Hypothalamus (tissue), 51 donors: Measurements from ENCODE around the gene BABAM2.

Experiments used
- DNase-seq, 51 donors: peaks; one replicate each; lab custom pipeline; 2025; lab: John Stamatoyannopoulos, UW

Gene BABAM2

GRCh38 chr2:27906074-27906473, 15.5 kb downstream of the BABAM2 start:
- DNase-seq, result no peak

GRCh38 chr2:27907547-27907946, 17.0 kb downstream of the BABAM2 start:
- no peak for DNase-seq

DNA sequence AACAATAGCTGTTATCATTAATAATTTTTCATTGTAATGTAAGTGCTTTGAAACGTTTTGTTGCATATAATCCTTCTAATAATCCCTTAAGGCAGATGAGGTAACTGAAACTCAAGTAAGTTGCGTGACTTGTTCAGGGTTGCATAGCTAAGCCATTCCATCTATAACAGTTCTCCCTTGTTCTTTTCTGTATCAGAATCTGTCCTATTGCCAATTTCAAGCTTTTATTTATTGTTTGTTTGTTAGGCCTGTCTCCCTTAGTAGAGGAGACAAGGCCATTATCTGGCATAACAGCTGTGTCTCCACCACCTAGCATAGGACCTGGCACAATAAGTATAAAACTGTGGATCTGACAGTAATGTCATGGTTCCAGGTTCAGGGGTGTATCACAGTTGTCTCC, 19.4 kb downstream of the BABAM2 start:
- no peak for DNase-seq

DNA sequence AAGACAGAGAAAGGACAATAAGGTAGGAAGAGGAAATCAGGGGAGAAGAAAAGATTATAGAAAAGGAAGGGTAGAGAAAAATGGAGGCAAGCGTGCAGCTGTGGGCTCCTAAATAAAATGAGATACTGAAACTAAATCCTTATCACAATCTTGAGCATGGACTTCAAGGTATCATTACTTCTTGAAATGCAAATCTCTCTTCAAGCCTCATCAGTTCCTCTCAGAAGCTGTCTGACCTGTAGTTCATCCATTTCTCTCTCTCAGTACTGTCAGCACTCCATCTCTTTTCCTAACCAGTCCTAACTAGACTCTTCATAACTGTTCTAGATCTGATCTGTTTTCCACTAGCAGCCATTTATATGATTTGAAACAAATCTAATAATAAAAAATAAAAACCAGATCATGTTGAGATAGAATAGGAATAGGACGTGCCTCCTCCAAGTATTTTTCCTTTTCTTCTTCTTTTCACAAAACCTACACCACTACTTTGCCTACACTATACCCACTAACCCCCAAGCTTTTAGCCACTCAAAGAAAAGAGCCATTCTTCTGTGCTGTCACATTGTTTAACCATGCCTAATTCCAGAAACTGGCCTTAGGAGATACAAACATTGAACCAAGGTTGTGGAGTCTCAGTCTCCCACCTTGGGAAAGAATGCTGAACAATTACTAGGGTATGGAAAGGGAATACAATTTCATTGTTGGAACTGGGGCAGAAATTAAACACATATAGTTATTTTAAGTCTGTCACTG, 21.1 kb downstream of the BABAM2 start:
- DNase-seq, result no peak

GRCh38 chr2:27912512-27912911, 22.0 kb downstream of the BABAM2 start:
- DNase-seq, result no peak

- DNase-seq, result no peak
Measured at GRCh38 chr2:27914041-27914804, 23.7 kb downstream of the BABAM2 start.

GRCh38 chr2:27914805-27915175, 24.3 kb downstream of the BABAM2 start:
- DNase-seq, result no peak

- no peak for DNase-seq
Measured at GRCh38 chr2:27915191-27915590, 24.7 kb downstream of the BABAM2 start.

DNA sequence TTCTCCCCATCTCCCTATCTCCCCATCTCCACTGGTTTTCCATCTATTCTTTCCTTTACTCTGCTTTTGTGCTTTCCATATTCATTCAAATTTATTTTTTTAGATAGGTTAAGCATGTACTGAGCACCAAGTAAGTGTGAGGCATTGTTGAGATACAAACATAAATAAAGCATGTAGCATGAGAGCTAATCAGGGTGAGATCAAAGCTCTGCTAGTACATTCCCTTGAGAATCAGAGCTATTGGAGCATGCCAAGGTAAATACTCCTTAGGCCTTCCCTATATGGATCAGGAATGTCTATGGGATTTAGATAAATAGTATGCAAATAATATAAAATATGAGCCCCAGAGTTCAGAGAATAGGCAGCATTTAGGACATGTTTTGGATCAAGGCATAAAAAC, 25.3 kb downstream of the BABAM2 start:
- no peak for DNase-seq

DNA sequence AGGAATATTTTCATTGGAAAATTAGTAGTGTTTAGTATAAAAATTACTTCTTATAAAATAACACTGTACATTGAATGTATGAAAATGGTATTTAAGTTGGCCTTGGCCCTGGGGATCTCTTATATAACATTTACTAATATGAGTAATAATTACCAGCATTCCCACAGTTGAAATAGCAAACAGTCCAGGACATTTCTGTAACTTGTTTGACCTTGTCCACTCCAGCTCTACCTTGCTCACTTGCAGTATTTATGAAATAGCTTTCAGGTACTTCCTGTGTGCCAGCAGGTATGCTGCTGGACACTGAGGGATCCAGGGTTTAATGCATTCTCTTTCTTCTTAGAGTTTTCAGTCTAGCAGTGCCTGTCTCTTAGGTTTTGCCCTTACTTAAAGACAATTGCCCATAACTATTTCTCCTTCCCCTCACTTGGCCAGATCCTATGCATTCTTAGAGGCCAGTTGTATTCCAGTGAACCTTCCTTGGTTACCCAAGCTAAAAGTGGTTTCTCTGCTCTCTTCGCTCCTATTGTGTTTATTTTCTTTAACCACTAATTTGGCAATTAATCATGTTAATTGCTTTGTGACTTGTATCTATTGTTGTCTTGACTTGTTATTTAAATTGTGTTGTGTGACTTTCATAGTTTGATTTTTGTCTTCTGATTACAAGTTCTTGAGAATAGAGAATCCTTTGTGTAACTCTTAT, 25.9 kb downstream of the BABAM2 start:
- no peak for DNase-seq

DNA sequence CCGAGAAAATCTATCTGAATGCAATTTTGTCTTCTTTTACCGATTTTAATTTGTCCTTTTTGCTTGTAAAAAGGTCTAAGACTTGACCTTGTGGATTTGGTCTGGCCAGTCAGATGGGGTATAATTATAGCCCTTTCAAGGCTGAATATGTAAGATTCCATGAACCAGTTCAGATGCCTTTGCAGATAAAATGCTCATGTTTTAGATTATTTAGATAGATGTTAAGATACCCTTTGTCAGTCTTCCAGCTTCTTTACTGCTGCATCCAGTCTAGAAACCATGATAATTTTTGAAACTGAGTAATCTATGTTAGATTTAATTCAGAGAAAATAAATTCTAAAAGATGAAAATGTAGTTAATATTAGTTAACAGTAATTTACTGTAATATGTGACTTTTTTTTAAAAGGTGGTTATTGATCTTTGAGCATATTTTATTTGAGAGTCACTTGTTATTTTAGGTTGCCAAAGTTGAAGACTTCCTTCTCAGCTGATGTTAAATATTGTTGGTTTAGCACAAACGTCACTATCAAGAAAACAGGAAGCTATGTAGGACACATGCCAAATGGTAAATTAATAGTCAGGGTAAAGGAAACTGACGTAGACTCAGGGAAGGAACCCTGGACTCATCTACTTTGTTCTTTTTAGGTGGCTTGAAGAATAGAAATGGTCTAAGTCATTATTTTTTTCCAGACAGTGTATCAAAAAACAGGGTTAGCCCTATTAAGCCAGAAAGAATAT, 29.8 kb downstream of the BABAM2 start:
- DNase-seq, result no peak

DNA sequence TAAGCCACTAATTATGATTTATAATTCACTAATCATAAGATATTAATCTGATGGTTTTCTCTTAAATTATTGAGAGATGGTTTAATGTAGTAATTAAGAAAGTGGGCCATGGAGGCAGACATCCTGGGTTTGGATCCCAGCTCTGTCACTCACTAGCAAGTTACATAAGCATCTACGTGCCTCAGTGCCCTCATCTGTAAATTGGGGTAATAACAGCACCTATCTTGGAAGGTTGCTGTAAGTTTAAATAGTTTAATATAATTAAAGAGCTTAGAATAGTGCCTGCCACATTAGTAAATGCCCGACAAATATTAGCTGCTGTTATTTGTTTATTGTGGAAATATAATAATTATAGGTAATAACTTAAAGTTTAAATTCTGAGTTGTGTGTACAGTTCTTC, 30.9 kb downstream of the BABAM2 start:
- no peak for DNase-seq

DNA sequence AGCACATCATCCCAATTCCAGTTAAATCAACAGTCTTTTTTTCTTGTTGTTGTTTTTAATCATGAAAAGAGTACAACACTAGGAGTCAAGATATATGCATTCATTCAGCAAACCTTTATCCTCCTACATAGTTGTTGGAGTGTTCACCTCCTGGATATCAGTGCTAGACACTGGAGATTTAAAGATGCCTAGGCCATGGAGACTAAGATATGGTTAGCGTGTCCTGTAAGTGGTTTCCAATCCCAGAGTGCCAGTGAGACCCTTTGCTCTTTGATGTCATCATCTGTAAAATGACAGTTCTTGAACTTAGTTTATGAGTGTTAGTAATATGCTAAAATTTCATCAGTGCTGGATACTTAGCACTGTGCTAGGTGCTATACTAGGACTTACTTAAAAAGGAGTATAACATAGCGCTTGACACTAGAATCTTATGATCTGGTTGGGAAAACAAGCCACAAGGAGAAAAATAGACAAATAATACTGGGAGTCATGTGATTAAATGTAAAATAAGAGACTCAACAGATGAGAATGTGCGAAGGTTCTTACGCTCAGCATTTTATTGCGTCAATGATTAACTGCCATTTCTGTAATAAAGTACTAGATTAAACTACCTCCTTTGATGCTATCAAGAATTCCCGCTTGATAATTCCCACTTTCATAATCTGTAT, 31.5 kb downstream of the BABAM2 start:
- no peak for DNase-seq

- DNase-seq, result no peak
Measured at GRCh38 chr2:27922842-27923241, 32.3 kb downstream of the BABAM2 start.

DNA sequence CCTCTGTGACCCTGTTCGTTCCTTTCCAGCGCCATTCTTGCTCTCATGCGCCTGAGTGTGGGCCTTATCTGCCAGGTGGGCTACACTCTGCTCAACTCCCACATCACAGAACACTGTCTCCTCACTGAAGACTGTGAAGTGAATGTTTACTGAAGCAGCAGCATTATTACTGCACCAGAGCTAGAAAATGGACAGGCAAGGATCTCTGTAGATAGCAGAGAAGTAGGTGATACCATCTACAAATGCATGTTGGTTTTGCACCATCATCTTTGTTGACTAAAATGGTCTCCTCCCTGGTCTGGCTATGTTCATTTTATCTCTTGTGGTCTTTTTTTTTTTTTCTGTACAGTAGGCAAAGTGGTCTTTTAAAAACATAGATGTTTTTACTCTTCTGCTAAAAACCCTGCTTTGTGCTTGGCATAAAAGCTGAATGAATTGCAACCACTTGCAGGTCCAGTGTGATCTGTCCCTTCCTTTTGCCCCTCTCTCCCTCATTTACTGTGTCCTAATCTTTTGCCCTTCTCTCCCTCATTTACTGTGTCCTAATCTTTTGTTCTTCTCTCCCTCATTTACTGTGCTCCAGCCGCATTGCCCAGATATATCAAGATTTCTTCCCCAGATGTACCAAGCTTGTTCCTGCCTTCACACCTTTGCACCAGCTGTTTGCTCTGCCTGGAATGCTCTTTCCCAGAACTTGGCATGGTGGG, 35.4 kb downstream of the BABAM2 start:
- DNase-seq, result no peak

DNA sequence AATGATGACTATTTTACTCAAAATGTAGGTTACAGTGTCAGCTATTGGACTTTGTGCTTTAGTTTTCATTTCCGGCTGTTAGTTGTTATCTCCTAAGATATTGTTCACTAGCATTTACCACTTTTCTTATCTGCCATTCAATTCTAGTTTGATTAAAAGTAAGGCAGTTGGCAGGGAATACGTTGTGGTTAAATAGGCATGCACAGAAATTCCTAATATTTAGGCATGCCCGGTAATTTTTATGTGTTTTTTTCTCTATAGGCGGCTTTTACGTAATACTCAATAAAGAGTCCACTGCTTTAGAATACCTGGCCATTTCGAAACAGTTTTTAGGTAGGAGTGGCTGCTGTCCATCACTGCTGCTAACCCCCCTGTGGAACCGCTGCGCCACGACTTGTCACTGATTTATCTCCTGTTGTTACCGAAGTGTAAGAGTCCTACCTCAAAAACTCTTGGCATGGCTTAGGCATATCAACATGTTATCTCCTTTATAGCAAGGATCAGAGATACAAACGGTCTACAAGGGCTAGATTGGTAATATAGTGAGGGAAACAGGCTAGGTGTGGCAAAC, 39.5 kb downstream of the BABAM2 start:
- DNase-seq, result no peak

GRCh38 chr2:27931361-27931950, 40.9 kb downstream of the BABAM2 start:
- no peak for DNase-seq

DNA sequence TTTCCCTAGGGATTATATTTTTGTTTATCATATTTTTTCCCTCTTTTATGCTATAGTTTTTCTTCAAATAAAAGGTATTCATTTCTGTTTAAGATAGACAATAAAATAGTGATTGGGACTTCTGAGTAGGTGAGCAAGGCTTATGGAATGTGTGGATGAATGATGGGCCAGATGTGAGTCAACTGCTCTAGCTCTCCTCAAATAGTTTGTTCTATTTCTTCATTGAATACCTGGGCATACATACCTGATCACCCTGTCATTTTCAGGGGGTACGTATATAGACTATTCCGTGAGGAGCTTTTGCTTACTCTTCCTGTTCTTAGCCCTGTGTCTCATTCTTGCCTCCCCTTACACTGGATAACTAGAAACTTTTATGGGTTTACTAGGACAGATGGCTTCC, 41.9 kb downstream of the BABAM2 start:
- no peak for DNase-seq

DNA sequence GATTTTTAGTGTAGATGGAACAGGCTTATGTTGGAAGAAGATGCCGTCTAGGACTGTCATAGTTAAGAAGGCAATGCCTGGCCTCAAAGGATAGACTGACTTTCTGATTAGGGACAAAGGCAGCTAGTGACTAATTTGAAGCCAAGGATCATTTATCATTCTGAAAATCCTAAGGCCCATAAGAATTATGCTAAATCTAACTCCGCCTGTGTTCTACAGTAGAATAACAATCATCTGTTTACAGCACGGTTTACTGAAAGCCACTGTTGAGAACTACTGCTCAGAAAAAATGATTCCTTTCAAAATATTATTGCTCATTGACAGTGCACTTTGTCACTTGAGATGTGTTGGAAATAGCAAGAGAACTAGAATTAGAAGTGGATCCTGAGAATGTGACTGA, 44.5 kb downstream of the BABAM2 start:
- DNase-seq, result no peak
